Measurements from ENCODE around the gene SGTB. TPM values are rescaled to one million over a fixed set of nuclear protein-coding genes. Genes with fewer than 3 reads are reported as not detected.
A peak's percentile ranks its signal among the peaks of the same experiment; 100 is the strongest.
"Not testable (repeated sequence)": the region's sequence is repeated elsewhere in the genome, so short reads cannot be mapped to it uniquely, and the experiment has no call there.

Gene SGTB
- total RNA-seq, 1 donor from 2014 or later: 15.0 TPM

DNA sequence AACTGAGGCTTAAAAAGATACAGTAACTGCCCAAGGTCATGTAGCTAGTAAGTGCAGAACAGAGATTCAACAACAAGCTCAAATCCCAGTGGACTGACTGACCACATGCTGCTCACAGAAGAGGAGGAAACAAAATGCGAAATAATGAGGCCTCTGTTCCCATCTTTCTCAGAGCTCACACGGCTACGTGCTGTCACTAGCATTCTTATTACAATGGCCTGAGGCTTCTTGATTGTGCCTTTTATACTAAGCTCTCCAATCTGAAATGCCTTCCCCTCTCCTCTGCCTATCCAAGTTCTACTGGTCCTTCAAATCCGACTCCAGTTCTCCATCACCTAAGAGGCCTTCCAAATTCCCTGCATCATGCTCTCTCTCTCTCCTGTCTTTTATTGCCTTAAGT, 26.0 kb downstream of the SGTB start:
- DNase-seq (ENCODE audit: low read depth, low spot score): peak; percentile 1
- H3K9me3 Mint-ChIP-seq: no peaks in the 10 kb centered on the region
- peaks cover 18% of the 10 kb centered on the region for H3K36me3 Mint-ChIP-seq (ENCODE audit: low read depth)
- TF ChIP-seq, protein P1, sequence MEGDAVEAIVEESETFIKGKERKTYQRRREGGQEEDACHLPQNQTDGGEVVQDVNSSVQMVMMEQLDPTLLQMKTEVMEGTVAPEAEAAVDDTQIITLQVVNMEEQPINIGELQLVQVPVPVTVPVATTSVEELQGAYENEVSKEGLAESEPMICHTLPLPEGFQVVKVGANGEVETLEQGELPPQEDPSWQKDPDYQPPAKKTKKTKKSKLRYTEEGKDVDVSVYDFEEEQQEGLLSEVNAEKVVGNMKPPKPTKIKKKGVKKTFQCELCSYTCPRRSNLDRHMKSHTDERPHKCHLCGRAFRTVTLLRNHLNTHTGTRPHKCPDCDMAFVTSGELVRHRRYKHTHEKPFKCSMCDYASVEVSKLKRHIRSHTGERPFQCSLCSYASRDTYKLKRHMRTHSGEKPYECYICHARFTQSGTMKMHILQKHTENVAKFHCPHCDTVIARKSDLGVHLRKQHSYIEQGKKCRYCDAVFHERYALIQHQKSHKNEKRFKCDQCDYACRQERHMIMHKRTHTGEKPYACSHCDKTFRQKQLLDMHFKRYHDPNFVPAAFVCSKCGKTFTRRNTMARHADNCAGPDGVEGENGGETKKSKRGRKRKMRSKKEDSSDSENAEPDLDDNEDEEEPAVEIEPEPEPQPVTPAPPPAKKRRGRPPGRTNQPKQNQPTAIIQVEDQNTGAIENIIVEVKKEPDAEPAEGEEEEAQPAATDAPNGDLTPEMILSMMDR (conservative IDR thresholded peaks at IDR 0.05): no peak
- H3K27me3 Mint-ChIP-seq (ENCODE audit: low read depth): no peaks in the 10 kb centered on the region
- no peak overlapping the region for H3K27ac Mint-ChIP-seq (ENCODE audit: unreplicated experiment)
- H3K4me3 Mint-ChIP-seq: no peak overlapping the region
- no peaks in the 10 kb centered on the region for H3K4me1 Mint-ChIP-seq

DNA sequence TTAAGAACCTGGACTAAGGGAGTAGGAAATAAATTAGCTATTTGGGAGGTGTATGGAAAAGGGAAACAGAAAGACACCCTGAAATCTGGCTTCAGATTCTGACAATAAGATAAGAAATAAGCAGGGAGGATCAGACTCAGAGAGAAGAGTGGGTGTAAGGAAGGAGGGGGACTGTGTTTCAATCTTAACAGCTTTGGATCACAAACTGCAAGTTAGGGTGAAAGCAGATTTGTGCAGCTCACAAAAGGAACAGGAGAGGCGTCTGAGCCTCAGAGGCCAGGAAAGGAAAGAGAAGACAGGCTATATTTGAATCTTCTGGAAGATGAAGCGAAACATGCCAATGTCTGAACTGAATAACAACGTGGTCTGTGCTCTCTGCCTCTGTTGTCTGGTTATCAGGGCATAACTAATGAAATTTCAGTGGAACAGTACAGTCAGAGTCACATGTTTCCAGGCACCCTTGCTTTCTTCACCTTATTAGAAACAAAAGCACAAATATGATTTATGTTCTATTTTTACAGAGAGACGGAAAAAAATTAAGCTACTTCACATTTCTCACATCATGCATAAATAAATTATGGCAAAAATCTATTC, 26.6 kb downstream of the SGTB start:
- no peaks in the 10 kb centered on the region for H3K9me3 Mint-ChIP-seq
- H3K36me3 Mint-ChIP-seq (ENCODE audit: low read depth): peaks cover 22% of the 10 kb centered on the region
- H3K27ac Mint-ChIP-seq (ENCODE audit: unreplicated experiment): no peak overlapping the region
- TF ChIP-seq, protein P1 (conservative IDR thresholded peaks at IDR 0.05): no peak
- no peaks in the 10 kb centered on the region for H3K4me1 Mint-ChIP-seq
- H3K27me3 Mint-ChIP-seq (ENCODE audit: low read depth): no peaks in the 10 kb centered on the region
- DNase-seq (ENCODE audit: low read depth, low spot score): no peak
- no peak overlapping the region for H3K4me3 Mint-ChIP-seq

DNA sequence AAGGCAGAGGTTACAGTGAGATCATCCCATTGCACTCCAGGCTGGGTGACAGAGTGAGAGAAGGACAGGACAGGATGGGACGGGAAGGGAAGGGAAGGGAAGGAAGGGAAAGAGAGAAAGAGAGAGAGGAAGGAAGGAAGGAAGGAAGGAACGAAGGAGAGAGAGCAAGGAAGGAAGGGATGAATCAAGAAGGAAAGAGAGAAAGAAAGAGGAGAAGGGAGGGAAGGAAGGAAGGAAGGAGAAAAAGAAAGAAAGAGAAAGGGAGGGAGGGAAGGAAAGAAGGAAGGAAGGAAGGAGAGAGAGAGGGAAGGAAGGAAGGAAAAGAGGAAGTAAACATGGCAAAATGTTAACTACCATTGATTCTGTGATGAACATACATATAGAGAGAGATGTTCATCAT, 28.8 kb downstream of the SGTB start:
- no peak for DNase-seq (ENCODE audit: low read depth, low spot score)
- Mint-ChIP-seq H3K9me3 (no peaks in the 10 kb centered on the region), H3K27me3 (ENCODE audit: low read depth) (no peaks in the 10 kb centered on the region), H3K36me3 (ENCODE audit: low read depth) (peaks cover 7% of the 10 kb centered on the region), H3K27ac (ENCODE audit: unreplicated experiment) (no peak overlapping the region), H3K4me1 (no peaks in the 10 kb centered on the region), H3K4me3 (no peak overlapping the region)
- TF ChIP-seq, protein P1 (conservative IDR thresholded peaks at IDR 0.05): no peak

DNA sequence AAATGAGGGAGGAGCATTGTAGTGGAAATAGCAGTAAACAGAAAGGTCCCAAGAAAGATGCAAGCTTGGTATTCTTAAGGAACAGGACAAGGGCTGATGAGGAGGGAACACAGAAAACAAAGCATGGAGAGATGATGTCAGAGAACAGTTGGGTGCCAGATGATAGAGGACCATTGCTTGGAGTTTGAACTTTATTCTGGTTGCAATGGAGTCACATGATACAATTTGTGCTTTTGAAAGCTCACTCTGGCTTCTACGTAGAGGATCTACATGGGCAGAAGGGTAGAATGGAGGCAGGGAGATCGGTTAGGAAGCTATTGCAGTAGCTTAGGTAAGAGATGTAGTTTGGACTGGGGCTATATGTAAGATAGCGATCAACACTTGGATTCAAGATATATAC, 39.8 kb downstream of the SGTB start:
- TF ChIP-seq, protein P1 (conservative IDR thresholded peaks at IDR 0.05): no peak
- Mint-ChIP-seq H3K4me3 (no peak overlapping the region), H3K27ac (ENCODE audit: unreplicated experiment) (no peak overlapping the region)

DNA sequence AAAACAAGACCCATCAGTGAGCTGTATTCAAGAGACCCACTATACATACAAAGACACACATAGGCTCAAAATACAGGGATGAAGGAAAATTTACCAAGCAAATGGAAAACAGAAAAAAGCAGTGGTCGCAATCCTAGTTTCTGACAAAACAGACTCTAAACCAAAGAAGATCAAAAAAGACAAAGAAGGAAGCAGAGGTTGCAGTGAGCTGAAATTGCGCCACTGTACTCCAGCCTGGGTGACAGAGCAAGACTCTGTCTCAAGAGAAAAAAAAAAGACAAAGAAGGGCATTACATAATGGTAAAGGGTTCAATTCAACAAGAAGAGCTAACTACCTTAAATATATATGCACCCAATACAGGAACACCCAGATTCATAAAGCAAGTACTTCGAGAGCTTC, 45.9 kb downstream of the SGTB start:
- DNase-seq (ENCODE audit: low read depth, low spot score); H3K27ac Mint-ChIP-seq (ENCODE audit: unreplicated experiment); H3K4me3 Mint-ChIP-seq; H3K4me1 Mint-ChIP-seq; H3K27me3 Mint-ChIP-seq (ENCODE audit: low read depth); H3K9me3 Mint-ChIP-seq: not testable (repeated sequence)
- peaks cover 33% of the 10 kb centered on the region for H3K36me3 Mint-ChIP-seq (ENCODE audit: low read depth)

More for the DNA sequence above, 39.8 kb downstream of the SGTB start:
- no peak for DNase-seq (ENCODE audit: low read depth, low spot score)
- no peaks in the 10 kb centered on the region for H3K9me3 Mint-ChIP-seq
- H3K27me3 Mint-ChIP-seq (ENCODE audit: low read depth): no peaks in the 10 kb centered on the region
- H3K4me1 Mint-ChIP-seq: no peaks in the 10 kb centered on the region
- peaks cover 25% of the 10 kb centered on the region for H3K36me3 Mint-ChIP-seq (ENCODE audit: low read depth)

DNA sequence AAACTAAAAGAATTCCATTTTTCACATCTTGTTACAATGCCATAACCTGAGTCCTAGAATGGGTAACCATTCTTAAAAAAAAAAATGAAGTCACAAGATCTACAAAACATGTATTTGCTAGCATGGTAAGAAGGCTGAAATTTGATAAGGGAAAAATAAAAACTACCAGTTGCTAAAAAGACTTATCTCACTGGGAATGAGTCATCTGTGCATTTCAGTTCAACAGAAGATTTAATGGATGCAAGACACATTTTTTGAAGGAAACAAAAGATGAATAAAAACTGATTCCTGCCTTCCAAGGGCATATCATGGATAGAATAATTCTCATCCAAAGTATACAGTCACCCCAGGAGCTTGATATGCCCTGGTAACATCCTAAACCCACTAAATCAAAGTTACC, 47.2 kb downstream of the SGTB start:
- H3K4me1 Mint-ChIP-seq: no peaks in the 10 kb centered on the region
- H3K4me3 Mint-ChIP-seq: no peak overlapping the region
- H3K36me3 Mint-ChIP-seq (ENCODE audit: low read depth): peaks cover 26% of the 10 kb centered on the region
- H3K27me3 Mint-ChIP-seq (ENCODE audit: low read depth): no peaks in the 10 kb centered on the region
- H3K27ac Mint-ChIP-seq (ENCODE audit: unreplicated experiment): no peak overlapping the region
- H3K9me3 Mint-ChIP-seq: no peaks in the 10 kb centered on the region
- DNase-seq (ENCODE audit: low read depth, low spot score): no peak
- TF ChIP-seq, protein P1 (conservative IDR thresholded peaks at IDR 0.05): no peak

Data from neural crest cell (in vitro differentiated cells).